H1 (cell line): Measurements from ENCODE around the gene HMGB3. TPM values are rescaled to one million over a fixed set of nuclear protein-coding genes. Genes with fewer than 3 reads are reported as not detected.
A peak's percentile ranks its signal among the peaks of the same experiment; 100 is the strongest.
"Not testable (repeated sequence)": the region's sequence is repeated elsewhere in the genome, so short reads cannot be mapped to it uniquely, and the experiment has no call there.

ENCODE experiments used
- CTCF ChIA-PET: fragments of 300-600 bp; sonication (Branson Sonifier 250); formaldehyde crosslinking; loops from one replicate; lab custom pipeline; 2021; ENCODE audit not compliant: partially characterized antibody; lab: Charles Lee
- POLR2A ChIA-PET: fragments of 300-600 bp; sonication (Branson Sonifier 250); formaldehyde crosslinking; loops from one replicate; lab custom pipeline; 2021; ENCODE audit warnings: inconsistent platforms; ENCODE audit not compliant: partially characterized antibody; lab: Charles Lee
- DNase-seq, 2 experiments: peaks; one replicate each; pipeline versions ENCODE4 v3.0.0 to v3.0.0-alpha.2; 2010 to 2022; ENCODE audit warnings: low spot score in 2 of 2, low read depth in 1 of 2, mixed read lengths in 1 of 2
- FAIRE-seq: peaks from 2 replicates; lab custom pipeline; 2011; peaks lifted over from hg19 to GRCh38; lab: Jason Lieb, UNC
- H2AFZ ChIP-seq: 2 replicates; pipeline ENCODE4 v1.8.1; 2012; ENCODE audit warnings: low read length, inconsistent platforms
- H2AK5ac ChIP-seq: 2 replicates; pipeline ENCODE4 v1.6.1; 2013; ENCODE audit warnings: low read depth, low read length
- H2BK120ac ChIP-seq: replicated peaks from 2 replicates; pipeline ENCODE3; 2013; ENCODE audit warnings: low read depth, low read length, inconsistent platforms
- H2BK12ac ChIP-seq: 2 replicates; pipeline ENCODE4 v1.6.1; 2013; ENCODE audit warnings: low read depth, low read length
- H2BK15ac ChIP-seq: 2 replicates; pipeline ENCODE4 v1.6.1; 2013; ENCODE audit warnings: low read length
- H2BK20ac ChIP-seq: 2 replicates; pipeline ENCODE4 v1.6.1; 2013; ENCODE audit warnings: low read length
- H2BK5ac ChIP-seq: 2 replicates; pipeline ENCODE4 v1.6.1; 2013; ENCODE audit warnings: low read depth, low read length
- H3K14ac ChIP-seq: 2 replicates; pipeline ENCODE4 v1.6.1; 2013; ENCODE audit warnings: inconsistent platforms; ENCODE audit not compliant: insufficient read length
- H3K18ac ChIP-seq: 2 replicates; pipeline ENCODE4 v1.6.1; 2013; ENCODE audit warnings: low read length; ENCODE audit errors: extremely low read depth
- H3K23ac ChIP-seq: 2 replicates; pipeline ENCODE4 v1.6.1; 2013; ENCODE audit warnings: inconsistent platforms; ENCODE audit not compliant: insufficient read length
- H3K23me2 ChIP-seq: 2 replicates; pipeline ENCODE4 v1.6.1; 2013; ENCODE audit warnings: low read depth, low read length
- H3K27ac ChIP-seq: 2 replicates; pipeline ENCODE4 v1.6.1; 2011; ENCODE audit warnings: low read depth, low read length, inconsistent platforms
- H3K27me3 ChIP-seq, 4 experiments: replicated peaks in 1 of 4; 1 replicate in 1 of 4; 2 replicates in 3 of 4; pipeline versions ENCODE4 v1.6.1 to v1.8.1; 2011 to 2013; ENCODE audit warnings: low read length in 3 of 4, mild to moderate bottlenecking in 3 of 4, inconsistent platforms in 2 of 4, mixed read lengths in 2 of 4, moderate library complexity in 1 of 4; ENCODE audit not compliant: control insufficient read depth in 3 of 4, insufficient read depth in 3 of 4; ENCODE audit errors: extremely low read depth in 1 of 4
- H3K36me3 ChIP-seq, 4 experiments: 2 replicates each; pipeline versions ENCODE4 v1.6.1 to v1.8.1; 2011 to 2013; ENCODE audit warnings: mild to moderate bottlenecking in 4 of 4, low read length in 3 of 4, moderate library complexity in 2 of 4, control low read depth in 1 of 4, inconsistent platforms in 1 of 4; ENCODE audit not compliant: insufficient read depth in 4 of 4, control insufficient read depth in 2 of 4
- H3K4ac ChIP-seq: replicated peaks from 2 replicates; pipeline ENCODE3; 2013; ENCODE audit warnings: low read length, low read depth, mixed read lengths, inconsistent platforms; ENCODE audit not compliant: insufficient read length
- H3K4me1 ChIP-seq, 4 experiments: replicated peaks in 1 of 4; 1 replicate in 1 of 4; 2 replicates in 3 of 4; pipeline versions ENCODE4 v1.6.1 to v1.8.1; 2011 to 2013; ENCODE audit warnings: low read length in 3 of 4, inconsistent platforms in 2 of 4, mixed read lengths in 1 of 4; ENCODE audit not compliant: insufficient read depth in 4 of 4, control insufficient read depth in 3 of 4
- H3K4me2 ChIP-seq, 2 experiments: 2 replicates each; pipeline versions ENCODE4 v1.6.1 to v1.8.1; 2011 to 2013; ENCODE audit warnings: low read depth in 2 of 2, low read length in 2 of 2, control low read depth in 1 of 2, inconsistent platforms in 1 of 2, mild to moderate bottlenecking in 1 of 2; ENCODE audit not compliant: insufficient read depth in 1 of 2
- H3K4me3 ChIP-seq, 4 experiments: fragments of 200-600, 300-600 bp in 1 of 4; sonication (generic), shearing (Covaris generic), sonication (Bioruptor Twin) in 1 of 4; 2 replicates each; pipeline versions ENCODE4 v1.5.1 to v1.8.1; 2011 to 2016; ENCODE audit warnings: low read length in 4 of 4, low read depth in 3 of 4, control low read depth in 2 of 4, inconsistent platforms in 2 of 4, mild to moderate bottlenecking in 2 of 4, mixed read lengths in 1 of 4, moderate library complexity in 1 of 4; ENCODE audit not compliant: insufficient read depth in 2 of 4; ENCODE audit errors: extremely low read depth in 1 of 4
- H3K56ac ChIP-seq: replicated peaks from 2 replicates; pipeline ENCODE3; 2013; ENCODE audit warnings: low read depth, mild to moderate bottlenecking, mixed read lengths, low read length, inconsistent platforms; ENCODE audit not compliant: insufficient read length
- H3K79me1 ChIP-seq: 2 replicates; pipeline ENCODE4 v1.6.1; 2013; ENCODE audit warnings: low read depth, low read length, control low read depth
- H3K79me2 ChIP-seq, 2 experiments: 2 replicates each; pipeline versions ENCODE4 v1.6.1 to v1.8.1; 2012 to 2013; ENCODE audit warnings: low read length in 2 of 2, mild to moderate bottlenecking in 2 of 2, inconsistent platforms in 1 of 2; ENCODE audit not compliant: insufficient read depth in 2 of 2, control insufficient read depth in 1 of 2
- H3K9ac ChIP-seq, 4 experiments: replicated peaks in 1 of 4; 1 replicate in 1 of 4; 2 replicates in 3 of 4; pipeline versions ENCODE4 v1.6.1 to v1.8.1; 2011 to 2013; ENCODE audit warnings: low read depth in 3 of 4, low read length in 3 of 4, control low read depth in 2 of 4, mild to moderate bottlenecking in 2 of 4, moderate library complexity in 2 of 4, inconsistent platforms in 1 of 4; ENCODE audit errors: extremely low read depth in 1 of 4
- H3K9me3 ChIP-seq, 2 experiments: 2 replicates each; pipeline versions ENCODE4 v1.6.1 to v1.8.1; 2012 to 2013; ENCODE audit warnings: mild to moderate bottlenecking in 2 of 2, moderate library complexity in 2 of 2, control low read depth in 1 of 2, inconsistent platforms in 1 of 2, low read depth in 1 of 2, low read length in 1 of 2, mixed read lengths in 1 of 2; ENCODE audit not compliant: insufficient read depth in 2 of 2
- H4K20me1 ChIP-seq, 2 experiments: replicated peaks in 1 of 2; 2 replicates each; pipeline versions ENCODE3 to v1.8.1; 2011 to 2013; ENCODE audit warnings: inconsistent platforms in 2 of 2, low read length in 2 of 2, mild to moderate bottlenecking in 1 of 2; ENCODE audit not compliant: insufficient read depth in 2 of 2, control insufficient read depth in 1 of 2
- H4K5ac ChIP-seq: 2 replicates; pipeline ENCODE4 v1.6.1; 2013; ENCODE audit warnings: low read length, low read depth, mixed read lengths, inconsistent platforms; ENCODE audit not compliant: insufficient read length
- H4K8ac ChIP-seq: 2 replicates; pipeline ENCODE4 v1.8.0; 2013; ENCODE audit warnings: mild to moderate bottlenecking, moderate library complexity, low read length, inconsistent platforms; ENCODE audit not compliant: insufficient read depth; ENCODE audit errors: extremely low read depth
- H4K91ac ChIP-seq: replicated peaks from 2 replicates; pipeline ENCODE3; 2013; ENCODE audit warnings: low read length, mixed read lengths, inconsistent platforms; ENCODE audit not compliant: insufficient read length
- WGBS, 2 experiments: shearing (Covaris generic) in 1 of 2; methylation state at CpG; one replicate each; pipeline versions ENCODE4 v1.1.6 to v1.1.7; 2013 to 2015; ENCODE audit warnings: low lambda C conversion rate in 2 of 2, mixed read lengths in 2 of 2, inconsistent platforms in 1 of 2, low coverage in 1 of 2, missing lambda C conversion rate in 1 of 2; ENCODE audit not compliant: insufficient replicate concordance in 2 of 2, insufficient coverage in 1 of 2, insufficient read length in 1 of 2; ENCODE audit errors: extremely low coverage in 1 of 2, missing lambda C conversion rate in 1 of 2; 5-methylcytosine and 5-hydroxymethylcytosine counted together
- polyA plus RNA-seq, 7 experiments: library from polyadenylated mRNA; depleted of rRNA in 3 of 7; stranded (reverse) in 5 of 7; unstranded in 2 of 7; fragments of >200 nt in 5 of 7; fragments of 200-250 nt in 2 of 7; gene quantifications; 1 replicate in 5 of 7; 2 replicates in 1 of 7; 4 replicates in 1 of 7; pipeline versions ENCODE4 v1.2.1 to v1.2.3, GENCODE V29; 2011 to 2013; ENCODE audit warnings: missing spikeins in 2 of 7, mixed read lengths in 2 of 7
- total RNA-seq: library from RNA; stranded (reverse); fragmentation: NEBNext Ultra II Directional; extraction: Animal tissue kit (Norgen Biotek cat#: 25700); gene quantifications from 2 replicates; pipeline ENCODE4 v1.2.1, GENCODE V29; 2021

The HMGB3 gene
- total and polyA plus RNA-seq, 2 of the 8 experiments (the other 6 are each of a cell fraction or from before 2014, with no cell fraction given), result 55.8 to 346 TPM

DNA sequence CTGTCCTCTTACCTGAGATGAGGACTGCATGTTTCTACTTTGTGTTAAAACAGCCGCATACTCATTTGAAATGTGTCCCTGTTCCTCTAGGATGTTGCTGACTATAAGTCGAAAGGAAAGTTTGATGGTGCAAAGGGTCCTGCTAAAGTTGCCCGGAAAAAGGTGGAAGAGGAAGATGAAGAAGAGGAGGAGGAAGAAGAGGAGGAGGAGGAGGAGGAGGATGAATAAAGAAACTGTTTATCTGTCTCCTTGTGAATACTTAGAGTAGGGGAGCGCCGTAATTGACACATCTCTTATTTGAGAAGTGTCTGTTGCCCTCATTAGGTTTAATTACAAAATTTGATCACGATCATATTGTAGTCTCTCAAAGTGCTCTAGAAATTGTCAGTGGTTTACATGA lies 4.6 kb downstream of the HMGB3 start:
- H3K18ac ChIP-seq, H2BK15ac ChIP-seq, H4K91ac ChIP-seq, H3K23ac ChIP-seq, H3K14ac ChIP-seq, H3K4me1 ChIP-seq, H4K5ac ChIP-seq, H4K8ac ChIP-seq, H3K4ac ChIP-seq, DNase-seq, H2BK5ac ChIP-seq, H3K27ac ChIP-seq, H2AK5ac ChIP-seq, H2BK20ac ChIP-seq, H3K27me3 ChIP-seq, H3K79me1 ChIP-seq, H2AFZ ChIP-seq, H3K23me2 ChIP-seq, H3K56ac ChIP-seq, H3K4me3 ChIP-seq, H2BK120ac ChIP-seq, H2BK12ac ChIP-seq, H3K4me2 ChIP-seq, H3K9me3 ChIP-seq, H3K9ac ChIP-seq: not testable (repeated sequence)
- Histone ChIP-seq H3K79me2 (peaks cover 0 to 21% of the 10 kb centered on the region in 2 experiments; a peak in 3 of 4 replicates), H3K36me3 (peaks cover 4 to 29% (median 21%) of the 10 kb centered on the region in 4 experiments; a peak in 6 of 8 replicates), H4K20me1 (peaks cover 3 to 12% of the 10 kb centered on the region in 2 experiments)
- WGBS, 2 experiments, result 93% methylated on average over 6 of the region's 6 CpGs; no CpG with 5 or more reads in 1 of the 2 experiments
- ChIA-PET CTCF (interaction anchor here (0.8 kb wide), 1 partner anchor 214 kb away, joined by 3 read pairs; no protein-coding TSS in a partner anchor), POLR2A (interaction anchor here (0.9 to 1.5 kb wide), 2 partner anchors 10 to 13 kb away, joined by 3 to 7 read pairs; no protein-coding TSS in a partner anchor)
- FAIRE-seq, result peak; percentile 66
